Smooth muscle cell (in vitro differentiated cells): ENCODE measurements around the gene TIAM2. TPM values are rescaled to one million over a fixed set of nuclear protein-coding genes. Genes with fewer than 3 reads are reported as not detected.
"Not testable (repeated sequence)": the region's sequence is repeated elsewhere in the genome, so short reads cannot be mapped to it uniquely, and the experiment has no call there.

ENCODE experiments used
- DNase-seq: peaks from one replicate; lab custom pipeline; 2025; ENCODE audit not compliant: unreplicated experiment; lab: John Stamatoyannopoulos, UW
- H2AFZ ChIP-seq: fragments of 200-600 bp; sonication (generic); 2 replicates; pipeline ENCODE4 v1.6.0; 2016; ENCODE audit warnings: antibody characterized with exemption, low read depth, mild to moderate bottlenecking
- H3F3A ChIP-seq: fragments of 200-600 bp; sonication (generic); 2 replicates; pipeline ENCODE4 v1.6.0; 2017; ENCODE audit warnings: antibody characterized with exemption, low read depth
- H3K27ac ChIP-seq: fragments of 200-600 bp; sonication (generic); 2 replicates; pipeline ENCODE4 v1.5.1; 2016; ENCODE audit warnings: low read depth, mild to moderate bottlenecking
- H3K27me3 ChIP-seq: fragments of 200-600 bp; sonication (generic); 2 replicates; pipeline ENCODE4 v1.6.1; 2016; ENCODE audit warnings: low read depth, mild to moderate bottlenecking
- H3K36me3 ChIP-seq: fragments of 200-600 bp; sonication (generic); 2 replicates; pipeline ENCODE4 v1.5.1; 2016; ENCODE audit warnings: low read depth
- H3K4me1 ChIP-seq: fragments of 200-600 bp; sonication (generic); 2 replicates; pipeline ENCODE4 v1.5.1; 2016; ENCODE audit warnings: low read depth
- H3K4me2 ChIP-seq: fragments of 200-600 bp; sonication (generic); 2 replicates; pipeline ENCODE4 v1.6.0; 2016; ENCODE audit warnings: mild to moderate bottlenecking
- H3K4me3 ChIP-seq: fragments of 200-600 bp; sonication (generic); 2 replicates; pipeline ENCODE4 v1.5.1; 2016; ENCODE audit warnings: mild to moderate bottlenecking
- H3K79me2 ChIP-seq: fragments of 200-600 bp; sonication (generic); 2 replicates; pipeline ENCODE4 v1.6.0; 2016; ENCODE audit warnings: low read depth, mild to moderate bottlenecking
- H3K9ac ChIP-seq: fragments of 200-600 bp; sonication (generic); 2 replicates; pipeline ENCODE4 v1.6.0; 2016; ENCODE audit warnings: low read depth
- H3K9me3 ChIP-seq: fragments of 200-600 bp; sonication (generic); replicated peaks from 2 replicates; pipeline ENCODE4 v1.5.1; 2016; ENCODE audit warnings: low read depth
- H4K20me1 ChIP-seq: fragments of 200-600 bp; sonication (generic); 2 replicates; pipeline ENCODE4 v1.6.0; 2016; ENCODE audit warnings: low read depth
- CTCF ChIP-seq: fragments of 200-600 bp; sonication (generic); IDR thresholded peaks from 2 replicates; pipeline ENCODE4 v1.5.1; 2017; ENCODE audit warnings: borderline replicate concordance, mild to moderate bottlenecking, antibody characterized with exemption; ENCODE audit not compliant: insufficient read depth, poor library complexity, severe bottlenecking
- WGBS: methylation state at CpG from one replicate; pipeline ENCODE4 v1.1.7; 2016; ENCODE audit warnings: low lambda C conversion rate; 5-methylcytosine and 5-hydroxymethylcytosine counted together
- polyA plus RNA-seq: library from polyadenylated mRNA; unstranded; fragments of >200 nt; fragmentation: Nextera tagmentation; extraction: Ambion mirVana; gene quantifications from 2 replicates; pipeline ENCODE4 v1.2.1, GENCODE V29; 2016
- total RNA-seq: library from RNA; depleted of rRNA; stranded (reverse); fragments of >200 nt; gene quantifications from 2 replicates; pipeline ENCODE4 v1.2.3, GENCODE V29; 2014

The TIAM2 gene
- total and polyA plus RNA-seq, 2 experiments from 2014 or later, result 13.1 to 24.9 TPM

- Histone ChIP-seq H3K36me3 (no peaks in the 10 kb centered on the region), H2AFZ (no peak overlapping the region), H3K27me3 (no peaks in the 10 kb centered on the region), H3F3A (no peaks in the 10 kb centered on the region), H3K4me2 (no peak overlapping the region), H3K9ac (no peak overlapping the region), H3K9me3 (no peaks in the 10 kb centered on the region), H4K20me1 (no peaks in the 10 kb centered on the region), H3K79me2 (no peaks in the 10 kb centered on the region), H3K4me3 (no peak overlapping the region), H3K27ac (no peak overlapping the region), H3K4me1 (peaks cover 3% of the 10 kb centered on the region)
- no peak for DNase-seq
- WGBS, result 96% methylated on average over 11 of the region's 11 CpGs
- TF ChIP-seq CTCF, result no peak
These were observed 34.7 kb upstream of the TIAM2 start for GRCh38 chr6:154960299-154960843.

GRCh38 chr6:154960854-154961530 is 34.1 kb upstream of the TIAM2 start:
- Histone ChIP-seq H3K36me3 (no peaks in the 10 kb centered on the region), H4K20me1 (no peaks in the 10 kb centered on the region), H3K27me3 (no peaks in the 10 kb centered on the region), H3K79me2 (no peaks in the 10 kb centered on the region), H3K4me1 (peaks cover 3% of the 10 kb centered on the region), H3F3A (no peaks in the 10 kb centered on the region), H3K4me2 (no peak overlapping the region), H3K4me3 (no peak overlapping the region), H3K27ac (no peak overlapping the region), H2AFZ (no peak overlapping the region), H3K9me3 (no peaks in the 10 kb centered on the region), H3K9ac (no peak overlapping the region)
- WGBS, result 92% methylated on average over 6 of the region's 6 CpGs
- TF ChIP-seq CTCF, result no peak
- DNase-seq, result no peak

- no peaks in the 10 kb centered on the region for H3K79me2 ChIP-seq
- H3K27ac ChIP-seq, result peak overlapping the region; percentile 68
- no peak for DNase-seq
These were observed 32.4 kb upstream of the TIAM2 start for GRCh38 chr6:154962753-154963152.

GRCh38 chr6:154966065-154966770 is 28.9 kb upstream of the TIAM2 start:
- DNase-seq, H2AFZ ChIP-seq, H3K27me3 ChIP-seq, H3K9me3 ChIP-seq, H3K4me1 ChIP-seq, H3K79me2 ChIP-seq, H3K27ac ChIP-seq, H3K9ac ChIP-seq, H3K4me3 ChIP-seq, H3K4me2 ChIP-seq, H3K36me3 ChIP-seq, H3F3A ChIP-seq, H4K20me1 ChIP-seq: not testable (repeated sequence)
- WGBS, result 98% methylated on average over 14 of the region's 51 CpGs

More at GRCh38 chr6:154962753-154963152, 32.4 kb upstream of the TIAM2 start:
- H3K4me1 ChIP-seq, result peaks cover 3% of the 10 kb centered on the region
- H3K4me3 ChIP-seq, result no peak overlapping the region
- H4K20me1 ChIP-seq, result no peaks in the 10 kb centered on the region
- H2AFZ ChIP-seq, result no peak overlapping the region
- no peaks in the 10 kb centered on the region for H3K27me3 ChIP-seq
- 66% methylated on average over 2 of the region's 2 CpGs for WGBS
- no peaks in the 10 kb centered on the region for H3K36me3 ChIP-seq
- no peaks in the 10 kb centered on the region for H3K9me3 ChIP-seq
- H3K4me2 ChIP-seq, result peak overlapping the region; percentile 66
- no peak overlapping the region for H3K9ac ChIP-seq
- no peak for TF ChIP-seq CTCF
- no peaks in the 10 kb centered on the region for H3F3A ChIP-seq
